ENCODE measurements around the gene FBXL4. TPM values are rescaled to one million over a fixed set of nuclear protein-coding genes. Genes with fewer than 3 reads are reported as not detected.

The FBXL4 gene
- total RNA-seq, 1 donor, result 23.6 TPM

DNA sequence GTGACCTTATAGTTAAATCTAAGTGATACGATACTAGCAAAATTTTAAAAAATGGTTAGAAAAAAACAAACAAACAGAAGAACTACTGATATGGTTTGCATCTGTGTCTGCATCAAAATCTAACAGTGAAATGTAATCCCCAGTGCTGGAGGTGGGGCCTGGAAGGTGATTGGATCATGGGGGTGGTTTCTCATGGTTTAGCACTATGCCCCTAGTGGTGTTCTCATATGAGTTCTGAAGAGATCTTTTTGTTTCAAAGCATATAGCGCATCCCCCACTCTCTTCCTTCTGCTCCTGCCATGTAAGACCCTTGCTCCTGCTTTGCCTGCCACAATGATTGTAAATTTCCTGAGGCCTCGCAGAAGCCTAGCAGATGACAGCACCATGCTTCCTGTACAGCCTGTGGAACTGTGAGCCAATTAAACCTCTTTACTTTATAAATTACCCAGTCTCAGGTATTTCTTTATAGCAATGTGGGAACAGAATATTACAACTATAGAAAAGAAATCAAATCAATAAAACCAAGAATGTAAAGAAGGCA lies 5.4 kb downstream of the FBXL4 start:
- H3K4me3 ChIP-seq (ENCODE audit: low read depth, low read length), result no peak overlapping the region
- TF ChIP-seq, protein P1, sequence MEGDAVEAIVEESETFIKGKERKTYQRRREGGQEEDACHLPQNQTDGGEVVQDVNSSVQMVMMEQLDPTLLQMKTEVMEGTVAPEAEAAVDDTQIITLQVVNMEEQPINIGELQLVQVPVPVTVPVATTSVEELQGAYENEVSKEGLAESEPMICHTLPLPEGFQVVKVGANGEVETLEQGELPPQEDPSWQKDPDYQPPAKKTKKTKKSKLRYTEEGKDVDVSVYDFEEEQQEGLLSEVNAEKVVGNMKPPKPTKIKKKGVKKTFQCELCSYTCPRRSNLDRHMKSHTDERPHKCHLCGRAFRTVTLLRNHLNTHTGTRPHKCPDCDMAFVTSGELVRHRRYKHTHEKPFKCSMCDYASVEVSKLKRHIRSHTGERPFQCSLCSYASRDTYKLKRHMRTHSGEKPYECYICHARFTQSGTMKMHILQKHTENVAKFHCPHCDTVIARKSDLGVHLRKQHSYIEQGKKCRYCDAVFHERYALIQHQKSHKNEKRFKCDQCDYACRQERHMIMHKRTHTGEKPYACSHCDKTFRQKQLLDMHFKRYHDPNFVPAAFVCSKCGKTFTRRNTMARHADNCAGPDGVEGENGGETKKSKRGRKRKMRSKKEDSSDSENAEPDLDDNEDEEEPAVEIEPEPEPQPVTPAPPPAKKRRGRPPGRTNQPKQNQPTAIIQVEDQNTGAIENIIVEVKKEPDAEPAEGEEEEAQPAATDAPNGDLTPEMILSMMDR (IDR thresholded peaks at IDR 0.05; ENCODE audit: insufficient read depth, low read length), result no peak
- DNase-seq (ENCODE audit: low read depth), result no peak

DNA sequence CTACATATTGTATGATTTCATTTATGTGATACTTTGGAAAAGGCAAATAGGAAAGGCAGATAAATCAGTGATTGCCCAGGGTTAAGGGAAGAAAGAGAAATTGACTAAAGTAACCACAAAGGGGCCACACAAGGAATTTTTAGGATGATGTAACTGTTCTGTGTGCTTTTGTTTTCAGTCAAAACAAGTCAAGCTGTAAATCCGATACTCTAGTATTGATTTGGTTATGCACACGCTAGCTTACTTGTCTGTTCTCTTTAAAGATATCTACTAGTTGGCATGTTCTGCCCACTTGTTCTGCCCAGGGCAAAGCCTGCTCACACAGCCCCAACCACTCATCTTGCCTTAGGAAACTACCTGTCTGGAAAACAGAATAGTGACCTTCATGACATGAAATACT lies 6.4 kb downstream of the FBXL4 start:
- H3K4me3 ChIP-seq (ENCODE audit: low read depth, low read length), result no peak overlapping the region
- TF ChIP-seq, protein P1 (IDR thresholded peaks at IDR 0.05; ENCODE audit: insufficient read depth, low read length), result no peak
- no peak for DNase-seq (ENCODE audit: low read depth)

DNA sequence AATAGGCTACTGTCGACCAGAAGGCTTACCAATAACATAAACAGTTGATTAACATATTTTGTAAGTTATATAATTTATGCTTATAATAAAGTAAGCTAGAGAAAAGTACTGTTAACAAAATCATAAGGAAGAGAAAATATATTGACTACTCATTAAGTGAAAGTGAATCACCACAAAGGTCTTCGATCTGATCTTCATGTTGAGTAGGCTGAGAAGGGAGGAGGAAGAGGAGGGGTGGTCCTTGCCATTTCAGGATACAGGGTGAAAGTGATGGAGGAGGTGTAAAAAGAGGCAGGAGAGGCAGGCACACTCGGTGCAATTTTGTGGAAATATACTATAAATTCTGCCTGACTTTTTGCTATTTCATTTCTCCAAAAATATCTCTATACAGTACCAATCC lies 10.4 kb downstream of the FBXL4 start:
- TF ChIP-seq, protein P1 (IDR thresholded peaks at IDR 0.05; ENCODE audit: insufficient read depth, low read length), result no peak
- DNase-seq (ENCODE audit: low read depth), result no peak
- no peak overlapping the region for H3K4me3 ChIP-seq (ENCODE audit: low read depth, low read length)

DNA sequence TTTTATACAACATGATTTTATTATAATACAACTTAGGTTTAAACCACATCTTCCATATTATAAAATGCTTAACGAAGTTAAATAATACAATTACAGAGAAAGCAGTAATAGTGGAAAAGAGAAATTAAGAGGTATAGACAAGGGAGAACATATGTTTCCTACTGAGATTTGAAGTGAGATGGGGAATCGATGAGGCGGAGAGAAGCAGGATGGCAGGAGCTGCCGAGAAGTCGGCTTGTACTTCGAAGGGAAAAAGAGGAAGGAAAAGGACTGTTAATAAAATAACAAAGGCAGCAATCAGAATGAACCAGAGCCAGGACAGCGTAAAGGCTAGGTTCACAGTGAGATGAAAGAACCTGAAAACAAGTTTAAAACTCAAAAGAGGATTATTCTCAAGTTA lies 15.4 kb downstream of the FBXL4 start:
- DNase-seq (ENCODE audit: low read depth), result no peak
- H3K4me3 ChIP-seq (ENCODE audit: low read depth, low read length), result no peak overlapping the region
- TF ChIP-seq, protein P1 (IDR thresholded peaks at IDR 0.05; ENCODE audit: insufficient read depth, low read length), result no peak

DNA sequence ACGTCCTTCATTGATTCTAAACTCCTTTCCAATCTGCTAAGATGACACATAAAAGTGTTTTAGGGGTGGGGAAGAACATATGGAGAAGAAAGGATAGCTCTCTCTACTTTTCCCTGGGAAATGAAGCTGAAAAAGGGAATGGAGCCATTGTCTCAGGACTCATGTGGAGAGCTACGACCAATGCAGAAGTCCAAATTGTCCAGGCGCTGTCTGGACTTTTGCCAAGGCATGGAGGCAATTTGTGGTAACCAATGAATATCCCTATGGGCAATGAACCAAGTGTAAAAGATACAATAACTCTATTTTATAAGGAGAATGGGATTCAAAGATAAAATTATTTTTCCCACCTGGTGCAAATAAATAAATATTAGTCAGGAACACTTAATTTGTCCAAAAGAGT lies 16.1 kb downstream of the FBXL4 start:
- H3K4me3 ChIP-seq (ENCODE audit: low read depth, low read length), result no peak overlapping the region
- DNase-seq (ENCODE audit: low read depth), result no peak
- TF ChIP-seq, protein P1 (IDR thresholded peaks at IDR 0.05; ENCODE audit: insufficient read depth, low read length), result no peak

DNA sequence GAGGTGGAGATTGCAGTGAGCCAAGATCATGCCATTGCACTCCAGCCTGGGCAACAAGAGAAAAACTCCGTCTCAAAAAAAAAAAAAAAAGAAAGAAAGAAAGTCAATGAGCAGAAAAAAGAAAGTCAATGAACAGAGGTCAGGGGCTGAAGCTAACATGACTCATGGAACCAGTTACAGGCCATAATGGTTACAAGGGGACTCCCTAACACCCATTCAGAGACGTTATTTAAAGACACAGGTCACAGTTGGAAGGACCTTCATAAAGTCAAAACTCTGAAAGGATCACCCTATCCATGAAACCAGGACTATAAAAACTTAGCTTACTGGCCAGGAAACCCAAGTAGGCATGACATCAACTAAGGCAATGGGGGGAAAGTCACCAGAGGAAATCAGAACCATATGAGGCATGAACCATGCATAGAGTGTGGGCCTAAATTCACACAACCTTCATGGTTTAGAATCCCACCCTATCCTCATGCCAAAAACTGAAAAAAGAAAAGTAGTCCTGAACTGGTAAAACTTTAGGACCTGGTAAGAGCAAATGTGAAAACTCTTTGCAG lies 18.2 kb downstream of the FBXL4 start:
- DNase-seq (ENCODE audit: low read depth), result peak; percentile 13
- TF ChIP-seq, protein P1 (IDR thresholded peaks at IDR 0.05; ENCODE audit: insufficient read depth, low read length), result no peak
- no peak overlapping the region for H3K4me3 ChIP-seq (ENCODE audit: low read depth, low read length)

DNA sequence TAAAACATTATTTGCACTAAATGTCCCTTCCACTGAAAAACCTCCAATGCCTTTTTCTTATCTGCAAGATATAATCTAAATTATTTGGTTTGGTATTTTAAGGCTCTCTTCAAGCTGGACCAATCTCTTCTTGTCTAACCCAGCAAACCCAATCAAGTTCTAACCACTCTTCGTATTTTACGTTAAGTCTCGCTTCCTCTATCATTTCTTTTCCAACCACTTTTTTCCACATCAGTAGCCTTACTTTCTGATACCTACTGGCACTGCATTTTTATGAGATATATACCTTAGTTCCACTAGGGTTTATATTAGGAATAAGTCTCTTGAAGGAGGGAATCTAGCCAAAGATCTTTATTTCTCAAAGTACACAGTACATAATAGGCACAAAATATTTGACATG lies 19.1 kb downstream of the FBXL4 start:
- no peak for DNase-seq (ENCODE audit: low read depth)
- TF ChIP-seq, protein P1 (IDR thresholded peaks at IDR 0.05; ENCODE audit: insufficient read depth, low read length), result no peak
- no peak overlapping the region for H3K4me3 ChIP-seq (ENCODE audit: low read depth, low read length)
